Glutamatergic neuron (in vitro differentiated cells): Measurements from ENCODE around the gene NDFIP2. TPM values are rescaled to one million over a fixed set of nuclear protein-coding genes. Genes with fewer than 3 reads are reported as not detected.
A peak's percentile ranks its signal among the peaks of the same experiment; 100 is the strongest.

Source experiments
- DNase-seq: peaks from one replicate; pipeline ENCODE4 v3.0.0; 2022
- H3K27ac Mint-ChIP-seq: one replicate; pipeline ENCODE4 v1.8.0; 2020; ENCODE audit warnings: mild to moderate bottlenecking, mixed read lengths, inconsistent platforms; ENCODE audit not compliant: unreplicated experiment
- H3K27me3 Mint-ChIP-seq: one replicate; pipeline ENCODE4 v1.8.0; 2020; ENCODE audit warnings: mild to moderate bottlenecking, moderate library complexity, mixed read lengths, inconsistent platforms; ENCODE audit not compliant: unreplicated experiment
- H3K36me3 Mint-ChIP-seq: one replicate; pipeline ENCODE4 v1.8.0; 2020; ENCODE audit warnings: mild to moderate bottlenecking, mixed read lengths, inconsistent platforms; ENCODE audit not compliant: unreplicated experiment
- H3K4me1 Mint-ChIP-seq: one replicate; pipeline ENCODE4 v1.8.0; 2020; ENCODE audit warnings: mild to moderate bottlenecking, low read depth, mixed read lengths, inconsistent platforms; ENCODE audit not compliant: unreplicated experiment
- H3K4me3 Mint-ChIP-seq: one replicate; pipeline ENCODE4 v1.8.0; 2020; ENCODE audit warnings: mild to moderate bottlenecking, mixed read lengths, inconsistent platforms; ENCODE audit not compliant: unreplicated experiment
- H3K9me3 Mint-ChIP-seq: one replicate; pipeline ENCODE4 v1.8.0; 2020; ENCODE audit warnings: mild to moderate bottlenecking, moderate library complexity, mixed read lengths, inconsistent platforms; ENCODE audit not compliant: unreplicated experiment
- CTCF ChIP-seq: fragments of 200-600 bp; sonication (generic); IDR thresholded peaks from one replicate; pipeline ENCODE4 v1.5.0; 2021; ENCODE audit not compliant: partially characterized antibody, unreplicated experiment
- total RNA-seq: library from RNA; stranded (reverse); fragmentation: NEBNext Ultra II Directional; extraction: Animal tissue kit (Norgen Biotek cat#: 25700); gene quantifications from one replicate; pipeline ENCODE4 v1.2.1, GENCODE V29; 2021; ENCODE audit not compliant: unreplicated experiment

Gene NDFIP2
- total RNA-seq, 1 donor from 2014 or later, result 35.6 TPM

- no peak for TF ChIP-seq CTCF
- H3K4me3 Mint-ChIP-seq, result no peak overlapping the region
- H3K27me3 Mint-ChIP-seq, result peaks cover 2% of the 10 kb centered on the region
- H3K36me3 Mint-ChIP-seq, result no peaks in the 10 kb centered on the region
- no peak for DNase-seq
- H3K27ac Mint-ChIP-seq, result no peak overlapping the region
- peaks cover 2% of the 10 kb centered on the region for H3K9me3 Mint-ChIP-seq
- H3K4me1 Mint-ChIP-seq, result no peaks in the 10 kb centered on the region
These were observed 5.4 kb upstream of the NDFIP2 start for GRCh38 chr13:79475569-79475968.

GRCh38 chr13:79477968-79478367 is 3.0 kb upstream of the NDFIP2 start:
- no peak for DNase-seq

GRCh38 chr13:79479882-79480281 is 1.1 kb upstream of the NDFIP2 start:
- H3K9me3 Mint-ChIP-seq, result peaks cover 5% of the 10 kb centered on the region
- H3K27ac Mint-ChIP-seq, result no peak overlapping the region
- peaks cover 2% of the 10 kb centered on the region for H3K27me3 Mint-ChIP-seq
- TF ChIP-seq CTCF, result no peak
- H3K4me1 Mint-ChIP-seq, result peaks cover 6% of the 10 kb centered on the region
- peak overlapping the region; percentile 96 for H3K4me3 Mint-ChIP-seq
- no peaks in the 10 kb centered on the region for H3K36me3 Mint-ChIP-seq
- no peak for DNase-seq

More at GRCh38 chr13:79477968-79478367, 3.0 kb upstream of the NDFIP2 start:
- peaks cover 2% of the 10 kb centered on the region for H3K27me3 Mint-ChIP-seq
- TF ChIP-seq CTCF, result no peak
- H3K4me1 Mint-ChIP-seq, result peaks cover 3% of the 10 kb centered on the region
- H3K36me3 Mint-ChIP-seq, result no peaks in the 10 kb centered on the region
- no peak overlapping the region for H3K27ac Mint-ChIP-seq
- H3K9me3 Mint-ChIP-seq, result peaks cover 5% of the 10 kb centered on the region
- no peak overlapping the region for H3K4me3 Mint-ChIP-seq

- Mint-ChIP-seq H3K27me3 (peaks cover 2% of the 10 kb centered on the region), H3K36me3 (no peaks in the 10 kb centered on the region), H3K4me3 (peak overlapping the region; percentile 96), H3K27ac (peak overlapping the region; percentile 41), H3K4me1 (peaks cover 10% of the 10 kb centered on the region), H3K9me3 (peaks cover 5% of the 10 kb centered on the region)
- no peak for TF ChIP-seq CTCF
- no peak for DNase-seq
These were observed 714 bp downstream of the NDFIP2 start for GRCh38 chr13:79481685-79482052.

GRCh38 chr13:79482281-79482970 is 1.5 kb downstream of the NDFIP2 start:
- Mint-ChIP-seq H3K27me3 (peaks cover 2% of the 10 kb centered on the region), H3K36me3 (no peaks in the 10 kb centered on the region), H3K4me1 (peaks cover 10% of the 10 kb centered on the region), H3K27ac (no peak overlapping the region), H3K4me3 (peak overlapping the region; percentile 96), H3K9me3 (peaks cover 5% of the 10 kb centered on the region)
- no peak for TF ChIP-seq CTCF
- DNase-seq, result no peak
